Measurements from ENCODE around the gene CD83. TPM values are rescaled to one million over a fixed set of nuclear protein-coding genes. Genes with fewer than 3 reads are reported as not detected.
A peak's percentile ranks its signal among the peaks of the same experiment; 100 is the strongest.

Gene CD83
- total RNA-seq, 1 donor from 2014 or later = 2.1 TPM

DNA sequence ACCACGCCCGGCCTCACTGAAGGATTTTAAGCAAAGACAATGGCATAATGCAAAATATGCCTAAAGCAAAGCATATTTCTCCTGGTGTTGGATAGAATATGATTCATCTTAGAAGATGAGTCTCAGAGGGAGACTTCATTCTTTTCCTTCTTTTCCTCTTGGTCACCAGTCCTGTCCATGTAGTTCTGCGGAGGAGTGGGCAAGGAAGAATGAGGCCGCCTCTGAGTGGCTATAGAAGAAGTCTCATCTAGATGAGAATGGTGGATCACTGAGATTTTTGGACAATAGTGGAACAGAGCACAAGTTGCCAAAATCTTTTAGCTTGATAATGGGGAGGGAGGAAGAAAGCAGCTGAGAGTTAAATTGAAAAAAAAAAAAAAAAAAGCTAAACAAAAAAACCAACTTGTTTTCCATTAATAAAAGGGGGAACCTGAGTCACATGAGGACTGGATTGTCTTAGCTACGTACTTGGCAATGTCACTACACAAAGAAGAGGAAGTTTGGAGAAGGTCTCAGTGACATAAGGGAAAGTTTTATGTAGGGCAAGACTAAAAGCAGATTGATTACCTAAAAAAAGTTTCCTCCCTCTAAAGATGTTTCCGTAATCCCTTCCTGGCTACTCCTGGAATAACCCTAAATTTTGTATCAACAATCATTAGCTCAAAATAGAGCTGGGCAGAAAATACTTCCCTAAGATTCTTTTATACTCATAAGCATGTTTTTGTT lies 6.0 kb downstream of the CD83 start:
- no peak for DNase-seq (ENCODE audit: low spot score)

DNA sequence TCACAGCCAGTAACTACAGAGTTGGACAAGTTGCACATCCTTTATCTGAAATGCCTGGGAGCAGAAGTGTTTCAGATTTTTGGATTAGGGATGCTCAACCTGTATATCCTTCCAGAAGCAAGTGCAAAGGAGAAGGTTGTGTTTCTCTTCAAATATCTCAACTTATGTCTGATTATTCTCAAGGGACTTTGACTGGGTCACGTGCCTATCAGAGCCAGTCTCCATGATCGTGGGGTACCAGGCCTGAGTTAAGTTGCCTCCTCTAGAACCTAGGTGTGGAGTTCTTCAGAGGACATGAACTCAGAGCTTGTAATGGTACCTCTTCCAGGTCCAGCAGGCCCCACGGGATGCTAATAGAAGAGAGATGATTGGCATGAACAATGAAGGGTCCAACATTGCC lies 7.8 kb downstream of the CD83 start:
- no peak for DNase-seq (ENCODE audit: low spot score)

DNA sequence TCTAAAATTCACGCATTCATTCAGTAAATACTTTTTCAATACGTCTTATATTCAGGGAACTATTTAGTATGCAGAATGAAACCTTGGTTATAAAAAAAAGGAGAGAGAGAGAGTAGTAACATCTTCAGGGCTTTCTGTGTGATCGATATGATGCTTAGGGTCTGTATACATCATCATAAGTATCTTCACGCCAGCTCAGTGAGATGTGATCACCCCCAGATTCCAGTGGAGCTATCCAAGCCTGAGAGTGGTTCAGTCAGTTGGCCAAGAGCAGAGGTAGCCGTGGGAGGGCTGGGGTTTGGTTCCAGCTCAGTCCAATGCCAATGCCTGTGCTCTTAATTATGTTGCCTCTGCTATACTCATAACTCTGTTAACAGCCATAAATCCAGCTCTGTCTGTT lies 8.6 kb downstream of the CD83 start:
- no peak for DNase-seq (ENCODE audit: low spot score)

DNA sequence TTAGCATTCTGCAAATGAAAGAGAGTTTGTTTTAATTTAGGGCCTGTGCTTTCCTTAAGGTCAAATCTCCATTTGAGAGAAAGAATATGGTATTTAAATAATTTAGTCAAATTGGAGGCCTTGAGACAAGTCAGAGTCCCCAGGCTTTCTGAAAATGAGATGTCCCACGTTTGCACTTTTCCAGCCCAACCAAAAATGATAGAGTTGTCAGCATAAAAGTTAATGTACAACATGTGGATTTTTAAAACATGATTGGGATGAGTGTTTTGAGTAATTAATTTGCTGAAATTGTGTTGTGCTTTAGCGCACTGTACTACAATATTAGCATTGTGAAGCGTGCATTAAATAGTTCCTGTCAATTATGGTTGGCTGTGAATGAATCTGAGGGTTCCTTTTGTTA lies 10.0 kb downstream of the CD83 start:
- DNase-seq (ENCODE audit: low spot score) = no peak

DNA sequence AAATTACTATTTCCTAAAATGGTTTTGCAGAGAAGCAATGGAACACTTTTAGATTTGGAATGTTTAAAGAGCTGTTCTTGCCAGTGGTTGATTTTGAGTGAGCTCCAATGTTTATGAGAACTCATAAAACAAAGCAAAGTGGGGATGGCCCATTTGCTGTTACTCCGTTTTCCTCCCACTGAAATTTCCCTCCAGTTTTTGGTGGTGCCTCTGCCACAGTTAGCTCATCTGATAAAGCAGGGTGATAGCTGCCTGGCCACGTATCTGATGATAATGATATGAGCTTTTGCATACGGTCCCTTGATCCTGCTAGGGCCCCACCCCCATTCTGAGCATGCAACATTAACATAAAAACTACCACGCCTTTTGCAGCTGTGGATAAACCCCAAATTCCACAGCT lies 10.4 kb downstream of the CD83 start:
- no peak for DNase-seq (ENCODE audit: low spot score)

DNA sequence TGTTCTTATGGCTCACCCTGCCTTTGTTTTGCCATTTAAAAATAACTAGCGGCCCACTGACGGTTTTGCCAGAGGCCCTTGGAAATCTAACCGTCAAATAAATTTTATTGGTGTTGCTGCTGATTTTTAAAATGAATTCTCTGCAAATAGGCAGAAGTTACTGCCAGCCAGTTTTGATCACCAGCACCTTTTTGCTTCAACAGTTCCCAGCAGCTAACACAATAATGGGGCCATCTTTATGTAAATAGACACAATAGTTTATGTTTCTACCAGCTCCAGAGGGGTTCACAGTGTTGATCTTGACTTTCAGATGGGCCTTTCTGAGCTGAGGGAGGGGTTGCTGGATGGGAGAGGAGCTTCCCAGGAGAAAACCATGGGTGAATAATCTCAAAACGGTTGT lies 11.2 kb downstream of the CD83 start:
- no peak for DNase-seq (ENCODE audit: low spot score)

DNA sequence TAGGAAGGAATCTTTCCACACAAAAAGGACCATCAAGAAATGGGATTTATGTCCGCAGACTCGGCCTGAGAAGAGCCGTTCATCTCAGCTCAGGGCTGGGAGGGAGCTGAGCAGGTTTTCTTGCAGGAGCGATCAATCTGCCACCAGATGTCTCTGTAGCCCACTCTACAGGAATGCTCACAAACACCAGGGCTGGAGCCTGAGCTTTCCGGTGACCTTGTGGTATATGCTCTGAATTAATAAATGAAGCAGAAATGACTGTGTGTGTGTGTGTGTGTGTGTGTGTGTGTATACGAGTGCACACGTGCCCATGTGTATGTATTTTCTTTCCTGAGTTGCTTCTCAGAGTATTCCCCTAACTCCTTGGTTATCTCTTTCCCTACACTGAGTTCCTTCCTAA lies 12.0 kb downstream of the CD83 start:
- DNase-seq (ENCODE audit: low spot score) = peak; percentile 61

DNA sequence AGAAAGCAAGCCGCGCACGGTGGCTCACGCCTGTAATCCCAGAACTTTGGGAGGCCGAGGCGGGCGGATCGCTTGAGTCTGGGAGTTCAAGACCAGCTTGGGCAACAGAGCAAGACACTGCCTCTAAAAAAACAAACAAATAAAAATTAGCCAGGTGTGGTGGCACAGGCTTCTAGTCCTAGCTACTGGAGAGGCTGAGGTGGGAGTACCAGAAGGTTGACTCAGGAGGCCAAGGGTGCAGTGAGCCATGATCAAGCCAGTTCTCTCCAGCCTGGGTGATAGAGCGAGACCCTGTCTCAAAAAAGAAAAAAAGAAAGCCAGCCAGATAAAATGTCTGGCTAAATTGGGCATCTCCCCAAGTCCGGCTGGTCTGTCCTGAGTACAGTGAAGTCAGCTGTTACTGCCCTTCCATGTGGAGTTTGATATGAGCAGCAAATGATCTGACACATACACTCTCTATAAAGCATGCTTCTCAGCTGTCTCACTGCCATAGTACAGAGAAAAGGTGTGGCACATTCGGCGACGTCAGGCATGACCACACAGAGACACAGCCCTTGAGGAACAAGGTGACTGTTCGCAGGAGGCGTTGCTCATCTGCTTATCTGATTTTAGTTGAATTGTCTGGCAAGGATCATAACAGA lies 13.0 kb downstream of the CD83 start:
- DNase-seq (ENCODE audit: low spot score) = no peak

DNA sequence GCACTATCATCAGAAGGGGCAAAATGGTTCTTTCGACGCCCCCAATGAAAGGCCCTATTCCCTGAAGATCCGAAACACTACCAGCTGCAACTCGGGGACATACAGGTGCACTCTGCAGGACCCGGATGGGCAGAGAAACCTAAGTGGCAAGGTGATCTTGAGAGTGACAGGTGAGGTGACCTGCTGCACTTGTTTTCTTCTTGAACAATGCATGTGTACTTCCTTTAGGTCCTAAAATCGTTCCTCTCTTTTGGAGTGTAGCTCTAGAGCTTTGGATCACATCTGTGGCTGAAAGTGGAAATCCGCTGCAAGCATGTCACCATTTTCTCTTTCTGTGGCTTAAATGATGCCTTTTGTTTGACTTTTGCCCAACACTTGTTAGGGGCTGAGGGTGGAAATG lies 14.0 kb downstream of the CD83 start:
- no peak for DNase-seq (ENCODE audit: low spot score)

DNA sequence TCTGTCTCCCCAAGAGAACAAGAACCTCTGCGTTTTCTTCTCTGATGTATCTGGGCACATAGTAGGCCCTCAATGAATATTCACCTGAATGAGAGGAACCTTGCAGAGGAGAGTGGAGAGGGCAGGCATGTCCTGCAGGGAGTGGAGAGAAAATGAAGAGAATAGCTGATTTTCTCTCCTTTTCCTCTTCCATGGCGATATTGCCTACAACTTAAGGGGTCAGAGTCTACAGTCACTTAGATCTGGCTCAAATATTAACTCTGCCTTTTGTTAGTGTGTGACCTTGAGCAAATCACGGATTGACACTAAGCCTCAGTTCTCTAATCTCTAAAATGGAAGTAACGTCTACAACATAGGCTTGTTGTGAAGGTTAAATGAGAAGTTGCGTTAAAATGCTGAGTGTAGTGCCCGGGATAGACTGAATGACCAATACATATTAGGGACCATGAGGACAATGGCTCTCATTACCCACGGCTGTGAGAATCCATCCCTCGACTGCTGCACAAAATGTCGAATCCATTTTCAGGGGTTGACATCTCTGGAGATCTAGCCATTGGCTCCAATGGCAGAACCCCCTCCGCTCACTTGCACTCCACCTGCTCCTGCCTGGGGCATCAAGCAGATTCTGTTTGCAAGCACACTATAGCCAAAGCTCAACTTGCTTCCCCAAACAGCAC lies 14.8 kb downstream of the CD83 start:
- no peak for DNase-seq (ENCODE audit: low spot score)

DNA sequence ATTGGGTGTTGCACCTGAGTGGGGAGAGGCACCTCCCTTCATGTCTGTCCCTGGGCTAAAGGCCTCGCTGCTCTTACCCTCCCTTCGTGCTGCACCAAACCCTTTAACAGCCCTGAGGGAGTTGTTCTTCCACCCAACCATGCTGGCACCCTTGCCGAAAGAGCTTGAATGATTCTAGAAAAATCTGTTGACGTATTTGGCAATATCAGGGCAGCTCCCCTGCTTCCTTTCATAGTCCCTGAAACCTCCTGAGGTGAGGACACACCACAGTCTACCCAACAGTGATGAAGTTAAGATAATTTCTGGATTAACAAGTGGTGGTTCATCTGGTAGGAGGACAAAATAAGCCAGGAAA lies 15.3 kb downstream of the CD83 start:
- DNase-seq (ENCODE audit: low spot score) = no peak

DNA sequence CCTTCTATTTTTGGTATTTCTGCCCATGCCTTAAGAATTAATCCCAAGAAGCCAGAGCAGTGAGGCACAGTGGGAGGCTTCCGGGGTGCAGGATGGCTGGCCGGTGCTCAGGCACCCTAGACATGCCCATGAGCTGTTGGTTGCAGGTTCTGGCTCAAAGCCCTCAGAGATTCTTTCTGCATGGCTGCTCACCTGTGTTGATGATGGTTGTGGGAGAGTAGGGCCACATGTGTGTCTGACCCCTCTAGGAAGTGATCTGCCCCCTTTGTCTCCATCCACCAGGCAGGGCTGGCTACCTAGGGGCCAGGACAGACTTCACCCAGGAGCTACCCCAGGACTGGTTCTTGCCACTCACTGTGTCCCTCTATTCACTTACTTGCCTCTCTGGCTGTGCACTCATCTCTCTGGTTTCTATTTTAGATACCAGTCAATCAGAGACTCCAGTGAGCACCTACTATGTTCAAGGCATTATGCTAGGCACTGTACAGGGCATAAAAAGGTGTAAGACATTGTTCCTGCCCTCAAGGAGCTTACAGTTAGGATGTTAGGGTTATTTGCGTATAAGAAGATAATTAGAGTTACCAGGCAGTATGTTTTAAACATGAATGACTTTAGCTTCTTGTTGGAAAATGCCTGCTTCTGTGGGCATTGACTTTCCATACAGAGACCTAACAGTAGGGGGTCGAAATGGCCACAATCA lies 16.8 kb downstream of the CD83 start:
- no peak for DNase-seq (ENCODE audit: low spot score)

DNA sequence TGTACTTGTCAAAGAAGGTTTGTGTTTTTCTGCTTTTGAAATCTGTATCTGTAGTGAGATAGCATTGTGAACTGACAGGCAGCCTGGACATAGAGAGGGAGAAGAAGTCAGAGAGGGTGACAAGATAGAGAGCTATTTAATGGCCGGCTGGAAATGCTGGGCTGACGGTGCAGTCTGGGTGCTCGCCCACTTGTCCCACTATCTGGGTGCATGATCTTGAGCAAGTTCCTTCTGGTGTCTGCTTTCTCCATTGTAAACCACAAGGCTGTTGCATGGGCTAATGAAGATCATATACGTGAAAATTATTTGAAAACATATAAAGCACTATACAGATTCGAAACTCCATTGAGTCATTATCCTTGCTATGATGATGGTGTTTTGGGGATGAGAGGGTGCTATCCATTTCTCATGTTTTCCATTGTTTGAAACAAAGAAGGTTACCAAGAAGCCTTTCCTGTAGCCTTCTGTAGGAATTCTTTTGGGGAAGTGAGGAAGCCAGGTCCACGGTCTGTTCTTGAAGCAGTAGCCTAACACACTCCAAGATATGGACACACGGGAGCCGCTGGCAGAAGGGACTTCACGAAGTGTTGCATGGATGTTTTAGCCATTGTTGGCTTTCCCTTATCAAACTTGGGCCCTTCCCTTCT lies 18.4 kb downstream of the CD83 start:
- no peak for DNase-seq (ENCODE audit: low spot score)

DNA sequence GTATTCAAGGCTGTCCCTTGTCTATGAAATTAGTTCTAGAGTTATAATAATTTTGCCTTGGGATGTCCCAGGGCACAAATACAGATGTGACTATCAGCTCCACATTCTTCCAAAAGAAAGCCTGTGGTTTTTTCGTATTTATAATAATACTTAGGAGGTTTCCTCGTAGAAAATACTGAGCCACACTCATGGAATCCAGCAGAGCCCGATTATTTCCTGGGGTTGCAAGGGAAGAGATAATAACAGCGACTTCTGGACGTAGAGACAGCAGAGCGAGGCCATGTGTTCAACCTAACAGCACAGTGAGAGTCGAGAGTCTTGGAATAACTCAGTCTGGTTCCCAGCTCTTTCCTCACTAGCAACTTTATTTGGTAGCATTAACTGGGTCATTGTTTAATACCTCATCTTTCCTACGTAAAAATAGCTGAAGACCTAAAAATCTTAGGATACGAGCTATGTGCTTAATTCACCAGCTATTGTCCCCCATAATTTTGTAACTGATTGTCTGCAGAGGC lies 21.2 kb downstream of the CD83 start:
- DNase-seq (ENCODE audit: low spot score) = no peak

DNA sequence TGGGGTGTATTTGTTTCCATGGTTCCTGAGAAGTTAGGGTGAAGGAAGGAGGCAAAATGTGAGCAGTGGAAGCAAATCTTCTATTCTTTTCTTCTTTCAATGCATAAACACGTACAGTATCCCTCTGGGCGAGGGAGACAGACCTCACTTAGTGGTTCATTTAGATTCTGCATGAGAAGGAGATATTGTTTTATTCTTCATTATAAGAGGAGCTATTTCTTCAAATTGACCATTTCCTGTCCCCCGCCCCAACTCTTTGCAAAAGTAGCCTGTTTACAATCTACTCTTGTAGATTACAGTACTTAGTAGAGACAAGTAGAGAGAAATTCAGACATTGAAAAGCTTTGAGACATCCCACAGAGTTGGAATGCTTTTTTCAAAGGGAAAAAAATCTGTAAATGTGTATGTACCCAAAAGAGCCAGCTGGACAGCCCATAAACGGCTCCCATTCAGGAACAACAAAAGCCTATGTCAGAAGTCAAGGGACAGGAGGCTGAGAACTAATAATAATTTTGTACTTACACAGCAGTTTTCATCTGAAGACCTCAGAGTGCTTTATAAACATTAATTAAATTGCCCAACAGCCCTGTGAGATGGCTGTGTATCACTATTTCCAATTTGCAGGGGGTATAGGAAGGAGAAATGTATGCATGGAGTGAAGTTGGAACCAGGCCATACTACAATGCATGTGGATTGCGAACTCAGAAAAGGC lies 23.9 kb downstream of the CD83 start:
- no peak for DNase-seq (ENCODE audit: low spot score)

DNA sequence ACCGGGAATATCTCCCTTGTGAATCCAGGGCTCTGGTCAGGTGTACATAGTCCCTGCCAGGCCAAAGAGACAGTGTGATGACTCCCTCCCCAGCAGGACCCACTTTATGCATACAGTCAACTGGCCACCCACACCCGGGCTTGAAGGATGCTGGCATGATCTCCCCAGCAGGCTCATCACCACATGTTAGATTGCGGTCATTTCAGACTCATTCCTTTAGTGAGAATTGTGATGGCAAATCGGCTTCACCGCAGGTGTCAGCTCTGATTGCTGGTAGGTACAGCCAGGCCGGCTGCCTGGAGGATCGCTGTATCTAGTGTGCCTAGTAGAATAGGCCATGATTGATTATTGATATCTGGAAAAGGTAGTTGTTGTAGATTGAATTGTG lies 24.5 kb downstream of the CD83 start:
- DNase-seq (ENCODE audit: low spot score) = no peak

DNA sequence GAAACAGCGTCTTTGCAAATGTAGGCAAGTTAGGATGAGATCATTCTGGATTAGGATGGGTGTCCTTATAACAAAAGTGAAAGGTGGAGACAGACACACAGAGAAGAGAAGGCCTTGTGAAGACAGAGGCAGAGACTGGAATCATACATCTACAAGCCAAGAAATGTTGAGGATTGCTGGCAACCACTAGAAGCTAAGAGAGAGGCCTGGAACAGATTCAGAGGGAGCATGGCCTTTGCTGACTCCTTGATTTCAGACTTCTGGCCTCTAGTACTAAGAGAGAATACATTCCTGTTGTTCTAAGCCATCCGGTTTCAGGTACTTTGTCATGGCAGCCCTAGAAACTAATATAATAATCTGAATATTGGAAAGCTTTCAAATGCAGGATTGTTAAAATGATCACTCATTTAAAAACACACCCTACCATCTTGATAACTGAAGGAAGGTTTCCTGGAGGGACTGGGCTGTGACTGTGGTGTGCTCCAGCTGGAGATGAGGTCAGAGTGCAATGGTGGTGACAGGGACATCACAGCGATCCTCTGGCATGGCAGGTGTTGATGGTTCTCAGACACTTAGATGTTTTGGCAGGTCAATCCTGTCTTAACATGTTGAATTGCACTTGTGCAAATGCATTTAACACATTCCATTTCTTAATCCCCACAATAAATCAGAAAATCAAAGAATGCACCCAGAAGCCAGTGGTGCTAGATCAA lies 25.1 kb downstream of the CD83 start:
- no peak for DNase-seq (ENCODE audit: low spot score)

DNA sequence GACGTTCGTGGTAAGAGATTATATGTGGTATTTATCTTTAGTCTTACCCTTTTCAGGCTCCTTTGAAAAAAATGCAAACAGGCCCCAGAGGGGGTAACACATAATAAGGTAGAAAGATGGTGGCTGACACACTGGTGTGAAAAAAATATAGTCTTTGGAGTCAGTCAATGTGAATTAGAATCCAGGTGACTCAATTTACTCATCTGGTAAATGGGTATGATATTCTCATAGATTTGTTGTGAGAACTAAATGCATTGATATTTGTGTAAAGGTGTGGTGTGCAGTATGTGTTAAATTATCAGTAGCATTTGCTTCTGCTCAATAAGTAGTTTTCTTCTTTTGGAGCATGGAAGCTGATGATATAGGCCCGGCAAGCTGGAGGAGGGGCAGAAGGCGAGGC lies 25.7 kb downstream of the CD83 start:
- no peak for DNase-seq (ENCODE audit: low spot score)

DNA sequence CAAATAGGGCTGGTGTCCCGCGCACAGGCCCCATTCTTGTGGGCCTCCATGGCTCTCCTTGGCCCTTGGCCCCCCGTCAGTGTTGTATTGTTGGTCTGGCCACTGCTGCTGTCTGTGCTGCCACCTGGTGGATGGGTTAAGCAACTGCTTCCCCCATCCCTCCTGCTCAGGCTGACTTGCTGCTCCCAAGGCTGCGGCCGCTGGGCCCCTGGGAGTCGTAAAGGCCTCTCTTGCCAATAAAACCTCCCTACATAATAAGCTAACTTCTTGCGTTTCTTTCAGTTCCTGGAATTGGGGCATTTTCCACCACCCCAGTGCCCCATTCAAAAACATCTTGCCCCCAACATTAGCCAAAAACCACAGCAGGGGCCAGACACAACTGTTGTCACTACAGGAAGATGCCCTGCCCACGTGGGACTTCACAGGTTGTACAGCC lies 27.1 kb downstream of the CD83 start:
- peak; percentile 70 for DNase-seq (ENCODE audit: low spot score)

DNA sequence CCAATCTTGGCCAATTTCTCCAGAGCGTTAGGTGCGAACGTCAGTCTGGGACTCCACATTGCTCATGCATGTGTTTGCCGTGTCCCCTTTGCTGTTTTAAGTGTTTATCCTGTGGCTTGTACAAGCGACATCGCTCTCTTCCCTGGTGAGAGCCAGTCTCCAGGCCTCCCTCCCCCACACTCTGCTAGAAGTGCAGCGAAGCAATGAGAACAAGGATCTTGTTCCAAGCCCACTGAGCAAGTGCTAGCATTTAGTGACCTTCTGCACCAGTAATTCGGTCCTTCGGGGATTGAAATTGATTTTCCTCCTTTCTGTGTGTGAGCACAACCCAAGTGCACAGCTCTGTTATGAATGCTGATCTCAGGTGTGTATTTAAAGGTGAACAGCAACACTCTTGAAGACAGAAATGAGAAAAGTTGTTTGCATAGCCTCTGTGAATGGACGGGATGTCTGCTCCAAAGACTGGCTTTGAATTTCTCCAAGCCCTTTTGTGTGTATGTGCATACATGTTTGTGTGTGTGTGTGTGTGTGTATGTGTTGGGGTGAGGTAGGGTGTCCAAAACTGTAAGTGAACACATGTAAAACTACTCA lies 29.0 kb downstream of the CD83 start:
- DNase-seq (ENCODE audit: low spot score) = no peak
